Activated CD8-positive, alpha-beta T cell treated with anti-CD3 and anti-CD28 coated beads for 36 hours (primary cell): Measurements from ENCODE around the gene SNX18. TPM values are rescaled to one million over a fixed set of nuclear protein-coding genes. Genes with fewer than 3 reads are reported as not detected.
A peak's percentile ranks its signal among the peaks of the same experiment; 100 is the strongest.

Experiments used
- ATAC-seq: fragments of 200-7000 bp; cut with Tn5 transposase; one replicate; pipeline ENCODE4 v1.10.0; 2021; ENCODE audit warnings: mild to moderate bottlenecking, moderate library complexity
- CTCF ChIA-PET: fragments of 350-600 bp; sonication (Branson Sonifier 250); formaldehyde crosslinking; loops from one replicate; lab custom pipeline; 2021; ENCODE audit warnings: antibody characterized with exemption; lab: Charles Lee
- POLR2A ChIA-PET: fragments of 350-600 bp; sonication (Branson Sonifier 250); formaldehyde crosslinking; loops from one replicate; lab custom pipeline; 2021; ENCODE audit warnings: antibody characterized with exemption; lab: Charles Lee
- DNase-seq: peaks from one replicate; pipeline ENCODE4 v3.0.0-alpha.2; 2020
- H3K27ac Mint-ChIP-seq: one replicate; pipeline ENCODE4 v1.8.0; 2021; ENCODE audit warnings: mild to moderate bottlenecking, mixed read lengths
- H3K27me3 Mint-ChIP-seq: one replicate; pipeline ENCODE4 v1.8.0; 2021; ENCODE audit warnings: mixed read lengths
- H3K36me3 Mint-ChIP-seq: one replicate; pipeline ENCODE4 v1.8.0; 2021; ENCODE audit warnings: low read depth, mixed read lengths
- H3K4me1 Mint-ChIP-seq: one replicate; pipeline ENCODE4 v1.8.0; 2021; ENCODE audit warnings: low read depth, mixed read lengths
- H3K4me3 Mint-ChIP-seq: one replicate; pipeline ENCODE4 v1.8.0; 2021; ENCODE audit warnings: mild to moderate bottlenecking, moderate library complexity, mixed read lengths
- H3K9me3 Mint-ChIP-seq: one replicate; pipeline ENCODE4 v1.8.0; 2021; ENCODE audit warnings: mixed read lengths
- intact Hi-C: fragments of 100-400 bp; cut with micrococcal nuclease; formaldehyde crosslinking; loops from one replicate; pipeline ENCODE4 v1.10.0; 2022
- total RNA-seq, 2 experiments: library from RNA; stranded (reverse); gene quantifications; one replicate each; pipeline ENCODE4 v1.2.3, GENCODE V29; 2021
- TF ChIP-seq, protein P1 (sequence below): fragments of 200-600 bp; IDR thresholded peaks from one replicate; pipeline ENCODE4 v1.8.0; 2022; ENCODE audit warnings: antibody characterized with exemption, mild to moderate bottlenecking

The SNX18 gene
- total RNA-seq, 2 experiments from 2014 or later = 5.9 to 6.8 TPM

DNA sequence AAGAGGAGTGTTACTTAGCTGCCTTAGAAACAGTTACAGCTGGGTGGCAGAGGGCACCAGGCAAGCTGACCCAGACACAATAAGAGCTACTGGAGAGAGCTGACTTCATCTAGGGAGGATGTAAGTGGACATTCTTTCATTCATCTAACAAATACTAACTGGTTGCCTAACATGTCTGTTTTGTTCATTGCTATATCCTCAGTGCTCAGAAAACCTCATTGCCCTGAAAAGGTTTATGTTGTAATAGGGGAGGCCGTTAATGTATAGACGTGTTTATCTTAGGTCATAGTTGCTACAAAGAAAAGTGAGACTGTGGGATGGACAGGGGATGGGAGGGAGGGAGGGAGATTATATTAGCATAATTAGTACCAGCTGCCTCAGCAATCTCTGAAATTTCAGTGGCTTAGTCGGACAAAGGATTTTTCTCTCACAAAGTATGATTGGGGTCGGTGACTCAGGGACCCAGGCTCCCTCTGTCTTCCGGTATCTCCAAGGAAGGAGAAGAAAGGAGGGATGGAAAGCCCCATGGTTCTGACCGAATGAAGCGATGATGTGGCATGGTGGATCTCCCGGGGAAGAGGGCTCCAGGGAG is 2.6 kb upstream of the SNX18 start:
- CTCF ChIA-PET = interaction anchor here (0.7 to 1.4 kb wide), 2 partner anchors 330 to 341 kb away, joined by 3 to 8 read pairs; no protein-coding TSS in a partner anchor
- POLR2A ChIA-PET = no interaction called here
- TF ChIP-seq, protein P1, sequence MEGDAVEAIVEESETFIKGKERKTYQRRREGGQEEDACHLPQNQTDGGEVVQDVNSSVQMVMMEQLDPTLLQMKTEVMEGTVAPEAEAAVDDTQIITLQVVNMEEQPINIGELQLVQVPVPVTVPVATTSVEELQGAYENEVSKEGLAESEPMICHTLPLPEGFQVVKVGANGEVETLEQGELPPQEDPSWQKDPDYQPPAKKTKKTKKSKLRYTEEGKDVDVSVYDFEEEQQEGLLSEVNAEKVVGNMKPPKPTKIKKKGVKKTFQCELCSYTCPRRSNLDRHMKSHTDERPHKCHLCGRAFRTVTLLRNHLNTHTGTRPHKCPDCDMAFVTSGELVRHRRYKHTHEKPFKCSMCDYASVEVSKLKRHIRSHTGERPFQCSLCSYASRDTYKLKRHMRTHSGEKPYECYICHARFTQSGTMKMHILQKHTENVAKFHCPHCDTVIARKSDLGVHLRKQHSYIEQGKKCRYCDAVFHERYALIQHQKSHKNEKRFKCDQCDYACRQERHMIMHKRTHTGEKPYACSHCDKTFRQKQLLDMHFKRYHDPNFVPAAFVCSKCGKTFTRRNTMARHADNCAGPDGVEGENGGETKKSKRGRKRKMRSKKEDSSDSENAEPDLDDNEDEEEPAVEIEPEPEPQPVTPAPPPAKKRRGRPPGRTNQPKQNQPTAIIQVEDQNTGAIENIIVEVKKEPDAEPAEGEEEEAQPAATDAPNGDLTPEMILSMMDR = no peak
- H3K27ac Mint-ChIP-seq = no peak overlapping the region
- ATAC-seq = no peak
- peaks cover 8% of the 10 kb centered on the region for H3K36me3 Mint-ChIP-seq
- intact Hi-C loops = loop anchor here (5.0 kb wide), 1 partner anchor 632 kb away; no protein-coding TSS in a partner anchor
- peaks cover 21% of the 10 kb centered on the region for H3K4me1 Mint-ChIP-seq
- H3K9me3 Mint-ChIP-seq = no peaks in the 10 kb centered on the region
- no peak overlapping the region for H3K4me3 Mint-ChIP-seq
- no peak for DNase-seq
- H3K27me3 Mint-ChIP-seq = peaks cover 4% of the 10 kb centered on the region

DNA sequence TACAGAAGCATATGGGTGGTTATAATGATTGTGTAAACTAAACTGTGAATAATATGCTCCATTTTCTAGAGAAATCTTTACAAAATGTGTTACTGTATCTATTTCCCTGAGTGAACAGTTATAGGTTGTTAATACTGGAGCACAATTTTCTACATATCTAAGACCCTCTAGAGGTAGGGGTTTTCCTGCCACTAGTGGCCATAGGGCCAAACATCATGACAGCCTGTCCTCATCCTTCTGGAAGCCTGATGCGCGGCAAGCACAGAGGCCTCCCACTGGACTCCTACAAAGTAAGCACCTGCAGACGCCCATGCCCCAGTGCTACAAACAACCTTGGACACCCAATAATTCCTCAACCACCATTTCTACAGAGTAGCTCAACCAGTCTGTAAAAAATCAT is 1.9 kb upstream of the SNX18 start:
- Mint-ChIP-seq H3K4me1 (peaks cover 26% of the 10 kb centered on the region), H3K9me3 (no peaks in the 10 kb centered on the region), H3K4me3 (no peak overlapping the region), H3K36me3 (peaks cover 8% of the 10 kb centered on the region), H3K27ac (no peak overlapping the region), H3K27me3 (peaks cover 4% of the 10 kb centered on the region)
- no peak for ATAC-seq
- TF ChIP-seq, protein P1 = no peak
- DNase-seq = no peak
- intact Hi-C loops = loop anchor here (2.0 to 5.0 kb wide), 2 partner anchors 329 to 632 kb away; no protein-coding TSS in a partner anchor
- POLR2A ChIA-PET = interaction anchor here (1.5 kb wide), 1 partner anchor 253 kb away, joined by 3 read pairs; no protein-coding TSS in a partner anchor
- CTCF ChIA-PET = interaction anchor here (0.8 to 5.2 kb wide), 7 partner anchors 272 to 379 kb away, joined by 3 to 121 read pairs (median 14); no protein-coding TSS in a partner anchor

DNA sequence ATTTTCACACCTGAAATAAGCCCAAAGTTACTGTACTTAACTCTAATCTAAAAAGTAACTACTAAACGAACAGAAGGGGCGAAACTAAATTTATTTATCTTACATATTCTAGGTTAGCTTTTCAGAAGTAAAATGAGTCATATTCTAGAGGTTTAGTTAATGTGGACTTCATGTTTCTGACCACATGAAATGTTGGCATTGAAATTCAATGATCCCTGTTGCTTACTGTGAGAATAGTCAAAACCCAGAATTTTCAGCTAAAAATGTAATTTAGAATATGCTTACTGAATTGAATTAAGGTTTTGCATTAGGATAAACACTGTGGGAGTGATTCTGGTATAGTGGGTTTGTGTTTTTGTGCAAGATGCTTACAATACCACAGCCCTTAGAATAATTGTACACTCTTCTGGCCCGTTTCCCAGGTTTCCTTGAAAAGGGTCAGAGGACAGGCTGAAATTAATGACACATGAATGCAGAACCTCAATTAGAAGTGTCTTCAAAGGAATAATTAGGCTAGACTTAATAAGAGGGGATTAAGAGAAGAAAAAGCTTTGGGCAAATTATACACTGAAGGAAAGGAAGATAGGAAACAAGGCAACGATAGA is 1.4 kb upstream of the SNX18 start:
- H3K9me3 Mint-ChIP-seq = no peaks in the 10 kb centered on the region

DNA sequence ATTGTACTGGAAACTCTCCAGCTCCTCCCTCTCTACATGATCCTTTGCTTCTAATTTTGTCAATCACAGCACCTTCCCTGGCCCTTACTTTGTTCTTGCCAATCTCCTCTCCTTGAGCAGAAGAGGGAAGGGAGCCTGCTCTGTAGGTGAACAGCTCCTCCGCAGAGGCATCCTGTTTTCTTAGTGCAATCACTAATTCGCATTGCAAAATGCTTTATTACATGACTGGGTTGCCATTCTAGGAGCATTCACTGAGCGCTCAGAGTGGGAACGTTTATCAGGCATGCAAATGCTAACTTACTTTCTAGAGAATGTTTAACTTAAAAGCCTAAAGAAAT is 416 bp upstream of the SNX18 start:
- Mint-ChIP-seq H3K9me3 (no peaks in the 10 kb centered on the region), H3K4me1 (peaks cover 36% of the 10 kb centered on the region), H3K36me3 (peaks cover 8% of the 10 kb centered on the region), H3K27ac (no peak overlapping the region), H3K4me3 (peak overlapping the region; percentile 57), H3K27me3 (peaks cover 3% of the 10 kb centered on the region)
- intact Hi-C loops = loop anchor here (2.0 to 5.0 kb wide), 2 partner anchors 328 to 630 kb away; no protein-coding TSS in a partner anchor
- DNase-seq (no peak), ATAC-seq (no peak)
- POLR2A ChIA-PET = interaction anchor here (0.9 to 1.5 kb wide), 5 partner anchors 113 to 386 kb away, joined by 3 to 4 read pairs (median 4); no protein-coding TSS in a partner anchor
- TF ChIP-seq, protein P1 = no peak
- CTCF ChIA-PET = interaction anchor here (0.6 to 5.2 kb wide), 53 partner anchors 9 to 659 kb away, joined by 3 to 121 read pairs (median 4); partner anchors contain the start of gene GPX8

More for the DNA sequence above, 1.4 kb upstream of the SNX18 start:
- ChIA-PET CTCF (interaction anchor here (0.6 to 5.2 kb wide), 24 partner anchors 10 to 643 kb away, joined by 3 to 121 read pairs (median 4); partner anchors contain the start of gene GPX8), POLR2A (interaction anchor here (1.0 to 1.5 kb wide), 2 partner anchors 253 to 329 kb away, joined by 3 to 4 read pairs; no protein-coding TSS in a partner anchor)
- DNase-seq = no peak
- Mint-ChIP-seq H3K27ac (no peak overlapping the region), H3K4me3 (no peak overlapping the region), H3K27me3 (peaks cover 4% of the 10 kb centered on the region), H3K4me1 (peaks cover 30% of the 10 kb centered on the region), H3K36me3 (peaks cover 8% of the 10 kb centered on the region)
- TF ChIP-seq, protein P1 = no peak
- ATAC-seq = no peak
- intact Hi-C loops = loop anchor here (2.0 to 5.0 kb wide), 2 partner anchors 329 to 631 kb away; no protein-coding TSS in a partner anchor
